GM10266 (cell line): ENCODE results near the gene IFTAP.

Experiments used
- DNase-seq: peaks from one replicate; pipeline ENCODE4 v3.0.0; 2012; ENCODE audit errors: extremely low spot score
- CTCF ChIP-seq: IDR thresholded peaks from 2 replicates; pipeline ENCODE4 v1.5.1; 2012; ENCODE audit warnings: mild to moderate bottlenecking, low read depth; ENCODE audit not compliant: control insufficient read depth, insufficient read depth; ENCODE audit errors: missing control alignments

Gene IFTAP

GRCh38 chr11:36609383-36609782, 15.1 kb downstream of the IFTAP start:
- no peak for DNase-seq
- no peak for TF ChIP-seq CTCF

GRCh38 chr11:36615826-36616225, 21.5 kb downstream of the IFTAP start:
- no peak for TF ChIP-seq CTCF
- no peak for DNase-seq

- DNase-seq, result no peak
- TF ChIP-seq CTCF, result no peak
These were observed 23.5 kb downstream of the IFTAP start for GRCh38 chr11:36617543-36618362.

GRCh38 chr11:36618363-36619047, 24.2 kb downstream of the IFTAP start:
- no peak for DNase-seq
- TF ChIP-seq CTCF, result no peak

GRCh38 chr11:36619502-36619901, 25.2 kb downstream of the IFTAP start:
- DNase-seq, result no peak
- TF ChIP-seq CTCF, result no peak

GRCh38 chr11:36620246-36620645, 25.9 kb downstream of the IFTAP start:
- no peak for DNase-seq
- TF ChIP-seq CTCF, result no peak
